IPS DF 4.7 (cell line): ENCODE results near the gene FAM131C.

Experiments used
- DNase-seq: peaks from one replicate; pipeline ENCODE4 v3.0.0-alpha.2; 2013; ENCODE audit warnings: low spot score; ENCODE audit errors: extremely low read depth

Gene FAM131C

GRCh38 chr1:16017461-16018303 lies 55.8 kb downstream of the FAM131C start, which contains the start of gene HSPB7:
HSPB7 (minus strand) TSS chr1:16018043; CDS start chr1:16017963, 80 bp downstream.
- no peak for DNase-seq

DNA sequence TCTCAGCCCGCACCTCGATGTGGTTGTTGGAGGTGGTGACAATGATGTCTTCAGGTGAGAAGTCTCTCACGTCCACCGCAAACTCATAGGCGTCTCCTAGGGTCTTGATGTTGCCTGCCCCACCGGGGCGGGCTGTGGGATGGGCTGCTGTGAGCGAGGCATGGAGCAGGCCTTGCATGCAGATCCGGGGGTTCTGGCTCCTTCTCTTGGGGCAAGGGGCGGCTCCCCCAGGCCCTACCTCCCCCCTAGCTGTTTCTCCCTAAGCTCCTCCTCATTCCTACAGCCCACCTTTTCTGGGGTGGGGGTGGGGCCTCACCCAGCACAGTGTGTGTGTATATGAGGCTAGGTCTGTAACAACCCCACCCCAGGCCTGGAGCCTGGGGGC lies 56.4 kb downstream of the FAM131C start:
- DNase-seq: no peak

GRCh38 chr1:16015960-16016901 lies 57.2 kb downstream of the FAM131C start:
- no peak for DNase-seq

DNA sequence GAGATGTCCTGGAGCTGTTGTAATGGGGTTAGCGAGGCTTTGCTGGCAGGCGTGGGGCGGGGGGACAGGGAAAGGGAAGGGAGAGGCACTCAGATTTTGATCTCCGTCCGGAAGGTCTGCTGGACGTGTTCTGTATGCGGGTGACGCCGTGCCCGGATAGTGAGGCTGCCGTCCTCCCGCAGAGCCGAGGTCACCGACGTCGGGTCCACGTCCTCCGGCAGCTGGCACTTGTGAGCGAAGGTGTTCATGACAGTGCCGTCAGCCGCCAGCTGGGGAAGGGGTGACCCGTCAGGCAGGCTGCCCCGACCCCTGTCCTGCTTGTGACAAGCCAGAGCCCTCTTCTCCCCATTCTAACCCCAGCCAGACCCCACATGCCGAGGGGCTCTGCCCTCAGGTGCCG lies 58.0 kb downstream of the FAM131C start:
- DNase-seq: no peak

- DNase-seq: no peak
Observed at GRCh38 chr1:16014509-16015482, 58.7 kb downstream of the FAM131C start.

DNA sequence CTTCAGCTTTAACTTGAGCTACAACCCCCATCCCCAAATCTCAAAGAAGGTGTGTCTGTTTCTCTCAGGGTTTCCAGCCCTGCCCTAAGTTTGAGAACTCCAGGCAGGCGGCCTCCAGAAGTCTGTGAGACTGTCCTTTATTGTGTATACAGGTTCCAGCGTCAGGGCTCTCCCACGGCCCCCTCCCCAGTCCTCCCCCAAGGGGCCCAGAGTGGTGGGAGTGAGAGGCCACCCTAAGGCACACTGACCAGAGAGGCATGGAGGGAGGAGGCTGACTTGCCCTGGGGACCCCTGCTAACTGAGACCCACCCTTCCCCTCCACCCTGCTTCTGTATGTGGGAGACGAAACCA lies 59.6 kb downstream of the FAM131C start:
- DNase-seq: no peak

DNA sequence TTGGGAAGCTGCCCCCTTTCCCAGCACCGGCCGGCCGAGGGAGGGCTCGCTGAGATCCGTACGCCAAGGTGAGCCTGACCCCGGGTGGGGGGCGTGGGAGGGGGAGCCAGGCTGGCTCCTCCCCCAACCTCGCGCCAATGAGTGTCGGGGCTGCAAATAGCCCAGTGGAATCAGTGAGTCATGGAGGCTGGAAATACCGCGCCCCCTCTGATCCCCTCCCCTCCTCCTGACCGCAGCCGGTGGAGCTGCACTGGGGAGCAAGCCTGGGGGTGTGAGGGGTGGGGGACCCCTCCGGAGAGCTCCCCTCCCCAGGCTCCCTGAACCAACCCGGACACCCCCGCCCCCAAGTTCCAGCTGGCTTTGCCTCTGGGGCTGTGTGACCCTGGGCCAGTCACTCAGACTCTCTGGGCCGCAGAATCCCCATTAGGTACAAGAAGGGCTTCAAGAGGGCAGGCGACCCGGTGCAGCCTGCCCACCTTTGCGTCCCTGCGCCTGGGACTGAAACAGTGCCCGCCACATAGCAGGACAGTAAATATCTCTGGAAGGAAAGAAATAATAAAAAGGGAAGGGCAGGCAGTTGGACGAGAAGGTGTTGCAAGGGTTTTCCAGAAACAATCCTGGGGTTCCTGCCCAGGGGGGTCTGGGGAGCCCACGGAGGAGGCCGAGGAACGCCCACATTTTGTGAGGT lies 60.1 kb downstream of the FAM131C start:
- DNase-seq: no peak

DNA sequence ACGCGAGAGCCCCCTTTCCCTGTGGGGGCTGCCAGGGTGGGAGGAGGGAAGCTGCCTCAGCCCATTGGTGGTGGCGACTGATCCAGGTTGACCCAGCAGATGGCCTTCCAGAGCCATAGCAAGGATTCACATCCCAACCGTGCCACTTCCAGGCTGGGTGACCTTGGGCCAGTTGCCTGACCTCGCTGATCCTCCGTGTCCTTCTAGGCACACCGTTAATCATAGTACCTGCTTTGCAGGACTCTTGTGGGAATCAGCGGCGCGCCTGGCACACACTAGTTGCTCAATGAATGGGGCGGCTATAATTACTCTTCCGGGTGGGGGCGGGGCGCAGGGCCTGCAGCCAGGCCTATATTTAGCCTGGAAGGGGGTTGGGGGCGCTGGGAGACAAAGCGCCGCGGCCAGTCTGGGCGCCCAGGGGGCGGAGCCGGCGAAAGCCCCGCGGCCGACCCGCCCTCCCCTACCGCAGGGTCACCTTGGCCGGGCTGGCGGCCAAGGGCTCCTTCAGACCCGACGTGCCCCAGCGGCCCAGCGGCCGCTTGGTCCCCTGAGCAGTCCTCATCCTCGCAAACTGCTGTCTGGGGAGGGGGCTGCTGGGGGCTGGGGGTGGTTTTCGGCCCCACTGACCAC lies 60.7 kb downstream of the FAM131C start:
- DNase-seq: no peak

DNA sequence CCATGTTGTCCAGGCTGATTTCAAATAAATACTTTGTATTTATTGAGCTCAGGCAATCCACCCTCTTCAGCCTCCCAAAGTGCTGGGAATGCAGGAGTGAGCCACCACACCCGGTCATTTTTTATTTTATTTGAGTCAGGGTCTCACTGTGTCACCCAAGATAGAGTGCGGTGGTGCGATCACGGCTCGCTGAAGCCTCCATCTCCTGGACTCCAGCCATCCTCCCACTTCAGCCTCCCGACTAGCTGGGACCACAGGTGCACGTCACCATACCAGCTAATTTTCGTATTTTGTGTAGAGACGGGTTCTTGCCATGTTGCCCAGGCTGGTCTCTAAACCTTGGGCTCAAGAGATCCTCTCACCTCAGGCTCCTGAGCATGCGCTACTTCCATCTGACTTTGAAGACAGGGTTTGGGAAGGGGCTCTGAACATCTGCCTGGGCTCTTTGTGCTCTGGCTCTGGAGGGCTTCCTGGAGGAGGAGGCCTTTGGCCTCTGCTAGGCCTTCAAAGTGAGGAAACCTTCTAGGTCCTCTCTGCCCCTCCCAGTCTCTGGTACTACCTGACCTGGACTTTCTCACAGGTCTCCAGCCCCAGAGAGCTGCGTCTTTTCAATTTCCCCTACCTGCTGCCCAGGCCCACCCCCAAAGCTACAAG lies 61.4 kb downstream of the FAM131C start:
- DNase-seq: no peak

GRCh38 chr1:16010837-16011236 lies 62.6 kb downstream of the FAM131C start:
- DNase-seq: no peak

DNA sequence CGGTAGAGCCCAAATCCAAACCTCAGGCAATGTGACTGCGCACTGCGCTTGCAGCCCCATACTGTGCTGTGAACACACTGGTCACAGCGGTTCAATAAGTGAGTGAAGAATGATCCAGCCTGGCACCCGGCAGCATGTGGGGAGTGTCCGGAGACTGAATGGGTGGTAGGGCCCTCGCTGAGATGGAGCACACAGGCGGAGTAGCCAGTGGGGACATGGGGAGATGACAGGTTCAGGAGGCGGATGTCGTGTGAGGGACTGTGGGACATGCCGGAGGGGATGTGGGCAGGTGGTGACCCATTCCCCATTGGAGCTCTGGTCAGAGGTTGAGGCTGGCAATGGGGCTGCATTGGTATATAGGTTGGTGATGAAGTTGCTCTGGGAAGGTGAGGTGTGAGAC lies 63.8 kb downstream of the FAM131C start:
- no peak for DNase-seq

- no peak for DNase-seq
Observed at GRCh38 chr1:16009030-16009460, 64.4 kb downstream of the FAM131C start.
